AG04449 (cell line): ENCODE results near the gene IL1RAPL1.

Source experiments
- CTCF ChIA-PET: fragments of 350-600 bp; formaldehyde crosslinking; extraction: SDS; loops from one replicate; lab custom pipeline; 2021; ENCODE audit warnings: antibody characterized with exemption; lab: Yijun Ruan, JAX
- POLR2A ChIA-PET: fragments of 400-600, 350-600 bp; formaldehyde crosslinking; extraction: SDS; loops from one replicate; lab custom pipeline; 2020; ENCODE audit warnings: antibody characterized with exemption, inconsistent platforms; lab: Yijun Ruan, JAX
- DNase-seq: peaks from one replicate; pipeline ENCODE4 v3.0.0-alpha.2; 2010; ENCODE audit warnings: low read depth, low spot score
- H3K4me3 ChIP-seq: 2 replicates; pipeline ENCODE4 v1.5.1; 2011; ENCODE audit warnings: low read depth, mild to moderate bottlenecking, control low read depth, low read length
- CTCF ChIP-seq: IDR thresholded peaks from one replicate; pipeline ENCODE4 v1.5.1; 2011; ENCODE audit warnings: mild to moderate bottlenecking, moderate library complexity, low read length, control low read depth, inconsistent platforms; ENCODE audit not compliant: insufficient read depth; ENCODE audit errors: missing control alignments

The IL1RAPL1 gene

DNA sequence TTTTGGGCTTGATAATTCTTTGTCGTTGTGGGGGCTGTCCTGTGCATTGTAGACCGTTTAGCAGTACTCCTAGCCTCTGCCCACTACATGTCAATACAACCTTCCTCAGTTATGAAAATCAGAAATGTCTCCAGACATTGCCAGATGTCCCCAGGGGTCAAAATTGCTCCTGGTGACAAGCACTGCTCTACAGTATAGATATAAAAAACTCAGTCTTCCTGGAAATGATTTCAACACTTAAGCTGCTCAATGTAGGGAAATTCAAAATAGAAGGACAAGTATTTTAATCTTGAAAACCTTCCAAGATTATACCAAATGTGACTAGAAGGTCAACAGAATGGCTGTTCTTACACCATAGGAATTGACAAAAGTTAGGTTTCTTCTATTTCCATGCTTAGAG lies 1339.4 kb downstream of the IL1RAPL1 start:
- DNase-seq, result no peak
- ChIA-PET CTCF (no interaction called here), POLR2A (no interaction called here)
- no peak for TF ChIP-seq CTCF
- no peak overlapping the region for H3K4me3 ChIP-seq

- no peak for DNase-seq
- ChIA-PET CTCF (no interaction called here), POLR2A (no interaction called here)
- H3K4me3 ChIP-seq, result no peak overlapping the region
- no peak for TF ChIP-seq CTCF
Observed at GRCh38 chrX:29935455-29935854, 1348.2 kb downstream of the IL1RAPL1 start.

DNA sequence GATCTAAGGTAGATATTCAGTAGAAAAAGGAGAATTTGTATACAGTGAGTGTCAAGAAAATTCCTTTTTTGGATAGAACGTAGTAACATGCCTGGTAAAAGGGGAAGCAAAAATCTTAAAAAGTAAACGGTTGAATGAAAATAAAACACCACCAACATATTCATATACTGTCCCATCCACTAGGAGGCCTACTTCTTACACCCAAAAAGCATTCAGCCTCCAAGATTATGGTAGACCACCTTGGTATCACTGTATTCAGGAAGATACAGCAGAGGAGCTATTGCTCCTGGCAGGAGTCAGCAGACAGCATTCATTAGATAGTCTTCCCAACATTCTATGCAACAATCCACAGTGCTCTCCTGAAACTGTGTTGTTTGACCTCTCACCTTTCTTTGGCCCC lies 1353.5 kb downstream of the IL1RAPL1 start:
- DNase-seq, result no peak
- ChIA-PET POLR2A (no interaction called here), CTCF (no interaction called here)
- TF ChIP-seq CTCF, result no peak
- no peak overlapping the region for H3K4me3 ChIP-seq

DNA sequence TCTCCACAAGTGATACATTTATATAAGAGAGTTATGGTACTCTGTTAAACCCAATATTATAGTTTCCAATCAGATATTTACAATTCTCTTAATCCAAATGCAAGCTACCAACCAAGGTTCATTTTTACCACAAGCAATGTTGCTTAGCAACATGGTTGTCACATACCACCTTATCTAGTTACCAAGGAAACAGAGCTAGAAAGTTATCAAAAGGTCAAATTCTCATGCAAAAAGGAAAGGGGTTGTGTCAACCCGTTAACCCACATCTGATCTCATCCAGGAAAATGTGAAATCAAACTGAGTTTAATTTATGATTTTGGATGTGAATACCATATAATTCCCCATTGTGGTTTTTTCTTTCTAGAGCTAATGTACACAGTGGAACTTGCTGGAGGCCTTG lies 1354.0 kb downstream of the IL1RAPL1 start:
- CTCF ChIA-PET, result no interaction called here
- DNase-seq, result no peak
- no peak for TF ChIP-seq CTCF
- POLR2A ChIA-PET, result no interaction called here
- no peak overlapping the region for H3K4me3 ChIP-seq

DNA sequence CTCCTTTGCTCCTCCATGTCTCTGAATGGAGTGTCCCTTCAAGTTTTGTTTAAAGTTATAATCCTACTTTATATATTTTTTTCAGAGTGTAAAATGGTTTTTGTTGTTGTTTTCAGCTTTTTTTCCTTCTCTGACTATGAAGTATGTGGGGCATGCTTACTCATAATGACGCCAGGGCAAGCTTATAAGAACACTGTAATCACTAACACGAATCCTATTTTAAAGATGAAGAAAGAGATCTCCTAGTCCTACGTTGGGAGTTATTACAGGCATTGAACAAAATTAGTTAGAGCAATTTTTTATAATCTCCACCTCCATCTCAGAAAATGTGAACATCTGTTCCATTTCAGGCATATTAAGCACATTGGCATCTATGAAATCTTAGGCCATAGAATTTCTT lies 1360.0 kb downstream of the IL1RAPL1 start:
- no peak for DNase-seq
- TF ChIP-seq CTCF, result no peak
- CTCF ChIA-PET, result no interaction called here
- POLR2A ChIA-PET, result no interaction called here
- no peak overlapping the region for H3K4me3 ChIP-seq

DNA sequence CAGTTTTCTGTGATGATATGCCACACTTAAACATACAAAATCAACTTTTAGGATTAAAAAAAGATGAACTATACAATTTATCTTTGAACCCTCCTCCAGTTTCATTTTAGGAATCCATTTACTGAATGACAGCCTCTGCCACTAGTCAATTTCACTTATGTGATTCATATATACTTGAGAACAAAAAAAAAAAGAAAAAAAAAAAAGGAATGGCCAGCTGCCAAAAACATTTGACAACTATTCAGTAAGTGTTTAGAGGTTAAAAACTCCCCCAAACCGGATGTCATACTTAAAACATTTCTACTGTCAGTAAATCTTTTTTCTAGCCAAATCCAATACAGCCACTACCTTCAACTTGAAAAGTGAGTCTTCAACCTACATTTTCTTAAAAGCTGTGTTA lies 1361.4 kb downstream of the IL1RAPL1 start:
- CTCF ChIA-PET, result no interaction called here
- no peak overlapping the region for H3K4me3 ChIP-seq
- no peak for TF ChIP-seq CTCF
- POLR2A ChIA-PET, result no interaction called here
- DNase-seq, result no peak
